ENCODE measurements around the gene ERP27. TPM values are rescaled to one million over a fixed set of nuclear protein-coding genes. Genes with fewer than 3 reads are reported as not detected.

Gene ERP27
- polyA plus RNA-seq (ENCODE audit: insufficient read length) = 0.32 TPM

DNA sequence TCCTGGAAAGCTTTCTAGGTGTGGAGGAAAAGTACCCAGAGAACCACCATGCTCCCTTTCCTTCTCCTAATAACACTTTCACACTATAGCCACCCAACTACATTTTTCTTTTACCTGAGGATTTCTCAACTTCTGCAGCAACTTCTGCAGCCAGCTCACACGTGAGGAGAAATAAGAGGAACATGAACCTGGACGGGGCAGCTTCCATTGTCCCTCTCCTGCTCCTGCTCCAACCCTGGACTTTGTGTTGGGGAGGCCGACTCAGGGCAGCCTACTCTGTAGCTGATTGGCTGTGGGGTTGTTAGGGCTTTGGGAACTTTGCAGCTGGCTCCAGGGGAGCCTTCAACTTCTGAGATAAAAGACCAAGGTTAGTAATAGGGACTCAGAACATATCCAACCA, at the start of gene ERP27:
TSS of gene ERP27 (minus strand) at position 237 of the 400 bp plus-strand sequence. CDS start at position 208, 29 bp downstream.
- no peak for DNase-seq

DNA sequence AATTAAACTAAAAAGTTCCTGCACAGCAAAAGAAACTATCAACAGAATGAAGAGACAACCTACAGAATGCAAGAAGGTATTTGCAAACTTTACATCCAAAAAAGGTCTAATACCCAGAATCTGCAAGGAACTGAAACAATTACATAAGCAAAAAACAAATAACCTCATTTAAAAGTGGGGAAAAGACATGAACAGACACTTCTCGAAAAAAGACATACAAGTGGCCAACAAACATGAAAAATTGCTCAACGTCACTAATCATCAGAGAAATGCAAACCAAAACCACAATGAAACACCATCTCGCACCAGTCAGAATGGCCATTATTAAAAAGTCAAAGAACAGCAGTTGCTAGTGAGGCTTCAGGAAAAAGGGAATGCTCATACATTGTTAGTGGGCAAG, 49.7 kb upstream of the ERP27 start:
- DNase-seq = no peak

DNA sequence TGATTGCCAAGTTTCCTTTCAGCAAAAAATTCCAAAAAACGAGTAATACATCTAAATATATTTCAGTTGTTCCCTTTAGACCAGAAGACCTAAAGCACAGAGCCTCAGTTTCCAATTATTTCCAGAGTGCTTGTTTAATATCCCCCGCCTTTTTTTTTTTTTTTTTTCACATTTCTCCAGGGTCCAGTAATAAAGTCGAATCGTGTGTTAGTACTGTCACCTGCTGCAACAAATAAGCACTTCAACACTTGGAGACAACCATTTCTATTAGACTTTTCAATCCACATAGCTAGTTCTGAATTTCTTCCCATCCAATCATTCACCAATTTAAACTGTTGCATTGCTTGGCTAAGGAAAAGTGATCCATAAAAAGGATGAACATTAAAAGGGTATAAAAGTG, 48.1 kb upstream of the ERP27 start:
- DNase-seq = no peak

DNA sequence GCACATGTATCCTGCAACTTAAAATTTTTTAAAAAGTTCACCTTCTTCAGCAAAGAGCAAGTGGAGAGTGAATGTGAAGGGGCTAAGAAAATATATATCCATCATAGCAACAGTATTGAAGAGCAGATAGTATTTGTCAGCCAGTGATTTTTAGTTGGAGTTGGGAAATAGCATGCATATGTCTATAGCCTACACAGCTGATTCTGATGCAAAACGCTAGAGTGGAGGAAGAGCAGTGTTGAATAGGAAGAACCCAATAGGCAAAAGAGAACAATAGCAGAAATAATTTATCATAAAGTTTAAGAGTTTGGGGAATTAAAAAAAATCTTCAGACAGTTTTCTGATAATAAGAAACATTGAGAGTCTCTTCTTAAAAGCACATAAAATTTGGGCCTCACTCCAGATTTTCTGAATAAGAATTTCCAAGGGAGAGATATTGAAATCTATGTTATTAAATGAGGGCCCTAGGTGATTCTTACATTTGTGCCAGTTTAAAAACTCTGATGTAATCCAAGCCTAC, 46.5 kb upstream of the ERP27 start:
- no peak for DNase-seq

DNA sequence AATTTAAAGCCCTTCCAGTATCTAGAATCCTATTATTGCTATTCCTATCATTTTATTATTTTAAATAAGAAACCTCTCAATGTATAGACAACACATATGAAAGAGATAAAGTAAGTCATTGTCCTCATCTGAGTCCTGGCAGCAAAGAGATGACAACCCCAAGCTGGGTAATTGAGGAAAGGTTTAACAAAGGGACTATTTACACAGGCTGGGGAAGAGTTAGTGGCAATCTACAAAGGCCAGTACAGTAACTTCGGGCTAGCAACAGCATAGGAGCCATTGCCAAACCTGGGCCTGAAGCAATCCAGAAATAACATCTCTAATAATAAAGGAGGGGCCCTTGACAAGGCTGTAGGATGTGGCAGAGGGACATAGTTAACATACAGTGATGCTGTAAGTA, 45.7 kb upstream of the ERP27 start:
- DNase-seq = no peak

DNA sequence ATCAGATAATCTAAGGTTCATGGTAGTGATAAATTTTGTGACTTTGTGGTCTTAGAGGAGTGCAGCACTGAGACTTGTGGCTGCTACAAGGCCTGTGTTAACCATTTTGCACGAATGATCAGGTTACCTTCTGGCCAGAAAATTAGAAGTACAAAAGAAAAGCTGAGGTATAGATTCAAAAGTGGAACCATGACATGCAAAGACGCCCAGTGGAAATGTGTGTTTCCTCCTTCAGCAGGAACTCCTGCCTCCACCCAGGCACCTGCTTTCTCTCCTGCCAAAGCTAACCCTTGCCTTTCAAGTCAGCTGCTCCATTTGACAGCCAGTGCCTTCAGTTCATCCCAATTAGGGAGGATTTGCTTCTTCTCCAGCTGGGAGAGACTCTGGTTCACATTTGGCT, 44.7 kb upstream of the ERP27 start:
- no peak for DNase-seq

DNA sequence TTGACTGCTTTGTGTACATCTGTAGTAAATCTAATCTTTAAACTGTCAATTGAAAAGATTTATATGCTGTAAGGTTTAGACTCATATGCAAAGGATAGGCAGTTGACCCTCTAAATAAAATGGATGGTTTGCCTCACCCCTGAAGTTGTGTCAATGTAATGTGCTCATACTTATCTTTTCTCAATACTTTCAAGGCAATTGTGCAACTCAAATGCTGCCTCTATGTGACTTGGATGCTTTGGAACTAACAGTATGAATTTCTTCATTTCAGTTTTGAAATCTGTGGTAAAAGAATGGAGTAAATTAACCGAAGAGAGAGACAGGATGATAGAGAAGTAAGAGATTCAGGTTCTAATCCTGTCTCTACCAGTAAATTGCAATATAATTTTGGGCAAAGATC, 44.2 kb upstream of the ERP27 start:
- DNase-seq = no peak

DNA sequence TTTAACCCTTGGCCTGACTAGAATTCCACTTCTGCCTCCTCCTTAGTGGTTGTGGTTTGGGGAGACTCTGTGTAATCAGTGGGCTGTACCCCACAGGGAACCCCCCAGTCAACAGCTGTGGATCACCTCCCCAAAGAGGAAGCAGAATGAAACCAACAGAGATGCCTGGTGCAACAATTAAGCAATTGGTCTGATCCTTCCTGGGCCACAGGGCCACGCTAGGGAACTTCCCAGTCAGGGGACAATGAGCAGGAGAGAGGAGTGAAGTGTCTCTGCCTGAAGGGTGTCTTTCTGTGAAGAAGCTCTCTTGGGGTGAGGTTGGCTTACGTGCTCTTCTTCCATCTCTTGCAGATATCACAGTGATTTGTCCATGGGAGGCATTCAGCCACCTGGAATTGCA, 42.7 kb upstream of the ERP27 start:
- no peak for DNase-seq

DNA sequence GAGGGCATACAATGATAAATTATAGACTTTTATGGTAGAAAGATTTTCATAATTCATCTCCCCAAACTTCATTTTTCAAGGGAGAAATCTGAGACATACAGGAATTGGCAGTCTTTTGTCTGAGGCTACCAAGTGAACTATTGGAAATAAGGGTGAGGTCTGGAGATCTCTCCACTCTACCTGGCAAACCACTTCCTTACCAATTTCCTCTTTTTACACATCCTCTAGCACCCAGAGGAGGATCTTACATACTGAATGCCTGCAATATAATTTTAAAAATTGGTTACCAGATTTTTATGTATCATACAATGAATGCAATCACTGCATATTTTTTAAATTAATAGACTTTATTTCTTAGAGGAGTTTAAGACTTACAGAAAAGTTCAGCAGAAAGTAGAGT, 41.1 kb upstream of the ERP27 start:
- DNase-seq = no peak

DNA sequence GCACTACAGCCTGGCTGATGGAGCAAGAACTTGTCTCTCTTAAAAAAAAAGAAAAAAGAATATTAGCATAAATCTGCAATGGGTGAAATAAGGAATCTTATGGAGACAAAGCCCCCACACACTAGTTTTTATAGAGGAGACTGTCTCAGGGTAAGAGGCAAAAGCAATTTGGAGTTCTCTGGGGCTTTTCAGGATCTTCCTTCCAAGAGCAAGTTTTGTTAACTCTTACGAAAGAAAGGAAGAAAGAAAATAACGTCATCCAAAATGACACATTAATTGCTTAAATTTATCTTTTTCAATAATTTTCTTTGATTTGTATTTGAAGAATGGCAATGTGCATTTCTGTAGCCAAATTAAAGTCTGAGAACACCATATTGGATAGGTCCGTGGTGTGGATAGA, 38.3 kb upstream of the ERP27 start:
- no peak for DNase-seq

DNA sequence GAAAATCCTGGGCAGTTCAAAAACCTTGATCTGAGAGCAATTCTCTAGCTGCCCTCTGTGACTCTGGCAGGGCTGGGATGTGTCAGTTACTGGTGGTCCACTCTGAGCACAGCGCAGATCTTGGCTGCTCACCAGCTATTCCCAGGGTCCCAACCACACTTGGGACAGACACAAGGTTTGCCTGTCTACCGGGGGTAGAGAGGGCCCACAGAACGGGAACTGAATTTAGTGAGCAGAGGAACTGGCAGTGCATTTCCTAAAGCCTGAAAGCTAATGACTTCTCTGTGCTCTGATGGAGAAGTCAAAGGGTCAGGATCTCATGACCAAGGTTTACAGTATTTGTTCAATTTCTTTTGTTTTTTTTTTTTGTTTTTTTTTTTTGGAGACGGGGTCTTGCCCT, 37.1 kb upstream of the ERP27 start:
- no peak for DNase-seq

DNA sequence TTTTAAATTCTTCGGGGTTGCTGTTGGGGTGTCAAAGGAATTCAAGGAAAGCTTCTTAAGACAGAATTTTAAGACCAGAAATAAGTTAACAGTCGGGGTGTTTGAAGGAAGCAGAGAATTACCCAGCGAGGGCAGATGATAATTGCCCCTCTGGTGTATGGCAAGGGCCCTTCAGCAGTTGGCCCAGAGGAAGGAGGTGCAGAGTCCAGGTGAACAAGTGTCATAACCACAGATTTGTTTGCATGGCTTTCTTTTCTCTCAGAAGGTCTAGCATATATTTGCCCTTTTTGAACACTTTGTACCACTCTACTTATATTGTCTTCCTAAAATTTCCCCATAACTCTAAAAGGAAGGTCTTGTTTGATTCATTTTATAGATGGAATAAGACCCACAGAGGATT, 36.3 kb upstream of the ERP27 start:
- DNase-seq = no peak

DNA sequence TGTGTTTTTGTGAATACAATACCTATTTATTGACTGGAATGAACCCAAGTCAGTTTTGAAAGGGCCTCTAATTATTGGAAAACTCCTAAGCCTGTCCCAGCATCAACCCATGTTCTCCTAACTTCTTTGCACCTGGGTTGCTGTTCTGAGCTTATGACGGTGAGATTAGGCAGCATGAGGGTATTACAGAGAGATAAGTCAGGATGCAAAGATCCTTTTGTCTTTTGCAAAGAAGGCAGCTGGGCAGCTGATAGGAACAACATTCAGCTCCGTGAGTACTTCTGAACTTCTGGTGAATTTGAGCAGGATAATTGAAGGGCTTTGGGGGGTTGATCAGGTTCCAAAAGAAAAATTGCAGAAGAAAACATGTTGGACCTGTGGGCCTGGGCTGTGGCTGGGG, 34.5 kb upstream of the ERP27 start, which contains the start of gene PDE6H:
TSS of gene PDE6H (plus strand) at position 227 of the 400 bp plus-strand sequence. CDS start 4,971 bp downstream, outside the sequence.
- DNase-seq = no peak

DNA sequence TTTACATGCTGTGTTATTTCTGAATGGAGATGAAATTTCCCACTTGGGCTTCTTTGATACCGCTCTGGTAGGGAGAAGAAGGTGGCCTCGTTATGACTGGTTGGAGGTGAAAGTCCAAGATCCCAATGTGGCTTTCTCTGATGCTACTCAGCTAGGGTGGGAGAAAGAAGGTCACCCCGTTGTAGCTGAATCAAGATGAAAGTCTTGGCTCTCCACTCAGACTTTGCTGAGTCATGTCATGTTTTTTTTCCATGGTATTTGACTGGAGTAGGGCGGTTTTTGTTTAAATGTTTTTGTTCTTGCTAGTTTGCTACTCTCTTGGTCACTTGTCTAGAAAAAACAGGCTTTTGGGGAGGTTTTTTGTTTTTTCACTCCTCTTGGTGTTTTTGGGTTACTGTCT, 32.1 kb upstream of the ERP27 start:
- DNase-seq = no peak

DNA sequence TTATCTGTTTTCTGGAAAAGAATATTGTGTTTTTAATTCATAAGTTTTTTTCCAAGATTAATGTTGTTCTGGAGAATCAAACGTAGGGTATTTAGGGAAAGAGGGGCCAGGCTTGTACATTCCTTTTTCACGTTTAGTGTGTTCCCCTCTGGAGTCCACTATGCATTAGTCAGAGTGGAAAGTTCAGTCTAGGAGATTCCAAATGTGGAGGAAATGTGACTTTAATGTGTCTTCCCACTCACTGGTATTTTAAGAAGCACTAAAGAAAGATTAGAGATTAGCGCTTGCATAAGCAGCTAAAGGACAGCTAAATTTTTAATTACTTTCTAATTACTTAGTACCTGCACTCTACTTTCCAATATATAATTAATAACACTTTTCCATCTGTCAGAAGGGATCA, 30.1 kb upstream of the ERP27 start:
- DNase-seq = no peak

DNA sequence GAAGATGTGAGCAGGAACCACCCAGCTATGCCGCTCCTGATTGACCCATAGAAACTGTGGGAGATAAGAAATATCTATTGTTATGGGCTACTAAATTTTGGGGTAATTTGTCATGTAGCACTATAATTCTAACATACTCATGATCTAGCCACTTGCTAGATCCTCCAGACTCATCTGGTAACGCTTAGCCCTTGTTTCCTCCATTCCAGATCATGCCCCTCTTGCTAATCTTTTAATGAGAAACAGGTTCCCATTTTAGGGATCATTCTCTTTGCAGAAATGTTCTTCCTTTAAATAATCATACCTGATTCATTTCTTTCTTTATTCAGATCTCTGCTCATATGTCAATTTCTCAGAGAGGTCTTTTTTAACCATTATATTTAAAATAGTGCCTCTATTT, 26.9 kb upstream of the ERP27 start:
- DNase-seq = no peak

DNA sequence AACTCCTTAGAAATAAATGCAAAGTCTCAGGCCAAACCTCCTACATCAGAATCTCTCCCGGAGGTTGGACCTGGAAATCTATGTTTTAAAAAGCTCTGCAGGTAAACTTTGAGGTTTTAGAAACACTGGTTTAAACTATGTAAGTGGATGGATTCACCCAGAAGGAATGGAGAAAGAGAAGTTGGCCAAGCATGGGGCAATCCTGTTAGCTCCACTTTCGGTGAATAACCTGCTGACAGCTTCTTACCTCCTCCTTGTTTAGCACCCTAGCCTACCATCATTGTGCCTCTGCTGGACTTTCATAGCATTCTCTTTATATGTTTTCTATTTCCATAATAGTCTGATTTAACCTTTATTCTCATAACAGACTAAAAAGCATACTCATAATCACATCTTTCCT, 26.1 kb upstream of the ERP27 start:
- DNase-seq = no peak

DNA sequence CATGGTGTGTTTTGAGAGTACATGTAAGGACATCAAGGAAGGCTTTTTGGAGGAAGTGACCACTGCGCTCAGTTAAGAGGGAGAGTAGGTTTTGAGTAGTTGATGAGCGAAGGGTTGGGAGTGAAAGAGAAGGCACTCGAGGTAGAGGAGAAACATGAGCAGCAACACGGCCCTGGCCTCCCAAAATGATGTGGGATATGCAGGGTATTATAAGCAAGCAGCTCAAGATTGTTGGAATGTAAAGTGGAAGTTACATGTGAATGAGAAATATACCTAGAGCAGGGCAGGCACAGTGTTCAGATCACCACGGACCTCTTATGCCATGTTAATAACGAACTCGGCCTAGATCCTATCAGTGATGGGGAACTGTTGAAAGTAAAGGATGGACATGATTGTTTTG, 25.2 kb upstream of the ERP27 start:
- DNase-seq = no peak

DNA sequence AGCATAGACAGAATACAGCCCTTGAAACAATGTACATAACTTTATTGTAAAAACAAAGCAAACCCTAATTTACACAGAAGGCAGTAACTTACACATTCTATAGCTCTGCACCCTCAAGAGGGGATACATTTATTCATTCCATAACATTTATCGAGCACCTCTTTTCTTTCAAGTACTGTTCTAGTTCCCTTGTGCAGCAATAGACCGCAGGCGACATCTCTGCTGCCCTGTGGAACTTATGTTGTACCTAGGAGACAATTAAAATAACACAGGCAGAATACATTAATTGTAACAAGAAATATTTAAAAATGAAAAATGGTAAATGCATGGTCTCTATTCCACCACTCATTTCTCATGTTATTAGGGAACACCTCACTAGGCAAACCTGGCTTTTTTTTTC, 24.5 kb upstream of the ERP27 start:
- no peak for DNase-seq

DNA sequence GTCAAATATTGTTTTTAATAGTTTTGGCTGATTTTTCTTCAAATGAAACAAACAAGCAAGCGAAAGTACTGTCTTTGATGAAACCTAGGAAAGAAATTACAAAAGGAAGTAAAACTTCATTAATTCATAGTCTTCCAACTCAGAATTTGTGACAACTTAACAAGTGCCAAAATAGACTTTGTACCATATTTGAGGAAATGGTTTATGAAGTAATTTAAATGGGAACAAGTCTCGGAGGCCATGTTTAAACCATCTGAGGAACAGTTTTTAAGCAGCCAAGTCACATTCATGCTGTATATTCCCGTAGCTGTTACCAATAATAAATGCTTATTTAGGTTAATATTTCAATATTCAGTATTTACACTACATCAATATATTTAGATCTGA, 23.8 kb upstream of the ERP27 start:
- no peak for DNase-seq

DNA sequence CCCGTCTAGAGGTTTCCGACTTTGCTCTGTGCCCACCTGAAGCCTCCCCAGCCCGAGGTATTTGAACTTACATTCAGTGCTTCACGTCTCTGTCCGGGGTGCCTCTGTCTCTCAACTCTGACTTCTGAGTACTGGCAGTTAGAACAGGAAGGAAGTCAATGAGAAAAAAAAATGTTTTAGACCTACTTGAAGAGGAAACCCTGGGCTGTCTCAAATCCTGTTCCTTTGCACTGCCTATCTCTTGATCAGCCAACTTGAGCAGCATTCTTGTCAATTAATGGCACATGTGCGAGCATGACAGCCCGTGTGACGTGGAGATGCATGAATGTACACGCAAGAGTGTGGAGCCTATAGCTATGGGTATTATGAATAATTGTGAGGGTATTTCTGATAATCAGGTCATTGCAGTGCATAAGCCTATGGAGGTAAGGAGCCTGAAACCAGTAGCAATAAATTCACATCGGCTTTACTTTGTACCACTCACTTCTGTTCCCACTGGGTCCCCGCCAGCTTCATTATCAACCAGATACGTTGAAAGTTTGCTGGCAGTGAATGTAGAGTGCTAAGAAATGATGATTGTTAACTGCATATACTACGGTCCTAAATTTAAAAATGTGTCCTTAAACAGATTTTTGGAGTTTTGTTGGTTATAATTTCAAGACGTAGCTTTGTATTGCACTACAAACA, 23.3 kb upstream of the ERP27 start, which contains the start of gene ARHGDIB:
TSS of gene ARHGDIB (minus strand) at position 136 of the 687 bp plus-strand sequence. CDS start 10,889 bp downstream, outside the sequence.
- no peak for DNase-seq

DNA sequence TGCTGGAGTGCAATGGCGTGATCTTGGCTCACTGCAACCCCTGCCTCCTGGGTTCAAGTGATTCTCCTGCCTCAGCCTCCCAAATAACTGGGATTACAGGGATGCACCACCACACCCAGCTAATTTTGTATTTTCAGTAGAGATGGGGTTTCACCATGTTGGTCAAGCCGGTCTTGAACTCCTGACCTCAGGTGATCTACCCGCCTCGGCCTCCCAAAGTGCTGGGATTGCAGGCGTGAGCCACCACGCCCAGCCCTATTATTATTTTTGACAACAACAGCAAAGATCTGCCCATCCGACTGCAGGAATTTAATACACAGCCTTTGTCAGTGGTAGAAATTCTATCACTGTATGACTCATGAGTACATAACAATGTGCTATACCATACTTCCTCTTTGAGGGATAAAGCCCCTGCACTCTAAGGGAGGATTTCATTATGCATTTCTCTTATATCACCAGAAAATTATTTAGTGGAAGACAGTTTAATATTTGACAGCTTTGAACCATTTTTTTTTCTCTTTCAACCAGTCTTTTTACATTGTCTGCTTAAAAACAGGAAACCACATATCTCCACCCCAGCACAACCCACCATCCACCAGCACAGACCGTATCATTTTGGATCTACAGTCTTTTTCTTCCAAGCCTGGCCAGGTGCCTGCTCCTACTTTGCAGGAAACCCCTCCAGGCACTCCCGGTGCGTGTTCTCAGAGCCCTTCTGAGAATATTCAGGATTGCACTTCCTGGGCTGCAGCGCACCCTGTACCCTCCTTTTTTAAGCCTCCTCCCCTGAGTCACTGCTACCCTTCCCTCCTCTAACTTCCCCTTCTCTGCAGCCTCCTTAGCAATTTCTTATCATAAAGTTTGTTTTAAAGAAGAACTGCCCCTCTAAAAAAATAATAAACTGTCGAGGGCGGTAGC, 22.5 kb upstream of the ERP27 start:
- no peak for DNase-seq

DNA sequence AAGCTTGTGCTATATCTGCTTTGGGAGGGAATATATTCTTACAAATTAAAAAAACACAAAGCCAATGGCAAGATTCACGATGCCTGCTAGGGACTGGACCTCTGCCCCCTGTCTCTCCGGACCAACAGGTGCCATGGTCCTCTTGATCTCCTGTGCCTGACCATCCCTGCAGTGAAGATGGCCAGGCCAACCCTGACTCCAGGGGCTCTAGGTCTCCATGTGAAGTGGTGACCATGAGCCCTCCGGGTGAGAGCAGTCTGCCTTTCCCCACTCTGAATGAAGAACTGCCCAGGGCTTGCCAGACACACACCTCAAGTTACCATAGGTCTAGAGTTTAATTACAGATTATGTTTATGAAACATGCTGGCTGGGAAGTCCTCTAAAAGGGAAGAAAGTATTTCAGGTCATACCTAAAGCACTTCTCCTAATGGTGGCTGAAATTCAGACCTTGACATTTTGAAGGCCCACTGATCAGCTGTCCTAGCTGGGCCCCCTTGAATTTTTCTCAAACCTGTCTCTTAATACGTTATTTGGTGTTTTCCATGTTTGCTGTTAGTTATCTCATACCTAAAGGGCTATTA, 21.7 kb upstream of the ERP27 start:
- DNase-seq = no peak
